Stomach (tissue), 4 donors: ENCODE data around the gene CRB2.

Source experiments
- CTCF ChIP-seq, 7 experiments: fragments of 450-650 bp in 4 of 7; fragments of 200-600 bp in 3 of 7; sonication (generic) in 3 of 7; IDR thresholded peaks; one replicate each; pipeline ENCODE4 v1.5.1; 2016 to 2019; ENCODE audit warnings: antibody characterized with exemption in 7 of 7, control low read depth in 2 of 7, mild to moderate bottlenecking in 1 of 7
- POLR2A ChIP-seq, 4 donors: fragments of 450-650 bp; IDR thresholded peaks; one replicate each; pipeline ENCODE4 v1.6.1; 2016; ENCODE audit warnings: antibody characterized with exemption in 4 of 4, control low read depth in 2 of 4, mild to moderate bottlenecking in 1 of 4, moderate library complexity in 1 of 4

GRCh38 chr9:123322273-123323195, 33.5 kb upstream of the CRB2 start:
- no peak for TF ChIP-seq POLR2A (IDR thresholded peaks at IDR 0.05)
- TF ChIP-seq CTCF (IDR thresholded peaks at IDR 0.05): no peak
